Fibroblast of gingiva (primary cell): ENCODE data around the gene GPHA2.

Source experiments
- DNase-seq: peaks from one replicate; pipeline ENCODE4 v3.0.0-alpha.2; 2011; ENCODE audit warnings: low read depth

Gene GPHA2

GRCh38 chr11:64890522-64890939 lies 45.2 kb downstream of the GPHA2 start:
- no peak for DNase-seq

- no peak for DNase-seq
Observed at GRCh38 chr11:64888729-64889511, 46.8 kb downstream of the GPHA2 start.

- DNase-seq = no peak
Observed at GRCh38 chr11:64888406-64888728, 47.3 kb downstream of the GPHA2 start.

DNA sequence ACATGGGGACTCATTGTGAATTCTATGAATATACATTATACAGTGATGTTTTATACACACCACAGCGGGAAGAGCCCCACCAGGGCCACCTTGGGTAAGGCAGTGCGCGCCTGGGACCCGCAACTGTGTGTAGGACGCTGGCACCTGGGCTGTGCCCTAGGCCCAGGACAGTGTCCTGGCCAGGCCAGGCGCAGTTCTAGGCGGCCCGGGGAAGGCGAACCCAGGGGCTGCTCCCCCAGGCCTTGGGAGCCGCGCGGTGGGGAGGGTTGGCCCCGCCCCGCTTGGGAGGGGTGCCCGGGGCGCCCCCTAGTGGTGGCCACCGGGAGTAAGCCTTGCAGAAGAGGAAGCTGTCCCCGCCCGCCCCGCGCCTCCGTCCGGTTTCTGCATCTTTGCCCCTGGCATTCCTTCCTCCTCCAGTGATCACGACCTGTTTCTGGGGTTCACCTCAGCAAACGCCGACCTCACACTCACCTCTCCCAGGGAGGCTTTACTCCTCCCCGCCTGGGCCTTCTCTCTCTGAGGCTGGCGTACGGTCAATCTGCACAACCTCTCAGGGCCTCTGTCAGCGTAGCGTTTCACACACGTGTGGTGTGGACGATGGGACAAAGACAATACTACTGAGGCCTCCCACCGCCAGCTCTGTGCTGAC lies 47.8 kb downstream of the GPHA2 start:
- DNase-seq = peak; percentile 25

GRCh38 chr11:64887234-64887756 lies 48.4 kb downstream of the GPHA2 start:
- DNase-seq = no peak

DNA sequence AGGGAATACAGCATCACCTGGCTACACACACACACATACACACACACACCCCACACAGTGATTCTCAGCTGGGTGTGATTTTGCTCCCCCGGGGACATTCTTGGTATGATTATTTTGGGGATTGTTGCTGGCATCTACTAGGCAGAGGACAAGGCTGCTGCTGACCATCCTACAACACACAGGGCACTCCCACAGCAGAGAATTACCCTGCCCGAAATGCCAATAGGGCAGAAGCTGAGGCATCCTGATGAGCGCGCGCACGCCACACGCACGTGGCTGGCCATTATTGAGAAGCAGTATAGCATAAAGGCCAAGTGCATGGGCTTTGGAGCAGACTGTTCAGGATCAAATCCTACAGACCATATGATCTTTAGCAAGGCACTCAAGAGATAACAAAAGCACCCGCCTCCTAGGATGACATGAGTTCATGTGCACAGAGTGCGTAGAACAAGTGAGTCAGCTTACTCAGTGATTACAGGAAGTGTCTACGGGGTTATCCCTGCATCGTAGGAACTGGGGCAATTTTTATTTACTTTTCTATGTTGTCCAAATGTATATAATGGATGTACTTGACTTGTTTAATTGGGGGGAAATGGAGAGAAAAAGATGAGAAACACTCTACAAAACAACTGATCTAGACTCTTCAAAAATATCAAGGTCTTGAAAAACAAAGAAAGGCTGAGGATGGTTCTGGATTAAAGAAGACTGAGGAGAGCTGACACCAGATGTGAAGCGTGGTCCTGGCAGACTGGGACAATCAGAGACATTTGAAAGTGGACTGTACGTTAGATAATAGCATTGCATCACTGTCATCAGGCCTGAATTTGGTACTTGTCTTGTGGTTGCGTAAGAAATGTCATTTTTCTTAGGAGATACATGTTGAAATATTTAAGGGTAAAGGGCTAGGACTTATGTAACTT lies 50.1 kb downstream of the GPHA2 start:
- peak; percentile 84 for DNase-seq
